ENCODE measurements around the gene HDAC8.

The HDAC8 gene

DNA sequence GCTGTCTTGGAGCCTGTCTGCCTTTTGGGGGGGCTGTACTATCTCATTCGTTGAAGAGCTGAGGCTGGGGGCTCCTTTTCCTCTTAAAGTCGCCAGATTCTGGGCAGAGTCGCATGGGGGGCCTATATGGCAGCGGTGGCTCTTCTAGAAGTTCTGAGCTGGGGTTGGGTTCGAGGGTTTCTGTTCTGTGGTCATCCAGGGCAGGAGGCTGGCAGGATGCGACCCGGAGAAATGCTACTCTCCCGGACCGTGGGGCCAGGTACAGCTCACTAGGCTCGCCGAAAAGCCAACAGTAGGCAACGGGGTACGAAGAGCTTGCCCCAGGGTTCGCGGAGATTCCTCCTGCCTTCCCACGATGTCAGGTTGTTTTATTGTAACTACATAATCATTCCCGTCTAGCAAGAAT, 265.0 kb downstream of the HDAC8 start:
- no peak for TF ChIP-seq CTCF (IDR thresholded peaks at IDR 0.05)
- Histone ChIP-seq H3K4me3 (peak overlapping the region; percentile 49 to 58), H3K4me1 (peaks cover 0 to 50% (median 29%) of the 10 kb centered on the region in 4 donors), H3K36me3 (no peaks in the 10 kb centered on the region), H3K27ac (no peak overlapping the region), H3K9me3 (no peaks in the 10 kb centered on the region), H3K27me3 (peaks cover 0 to 24% of the 10 kb centered on the region in 2 donors)
- intact Hi-C loops (cut with DNase I; ENCODE audit: low total_unique reads), result loop anchor here (10.0 kb wide), 1 partner anchor 237 kb away; no protein-coding TSS in a partner anchor
- DNase-seq, result no peak

DNA sequence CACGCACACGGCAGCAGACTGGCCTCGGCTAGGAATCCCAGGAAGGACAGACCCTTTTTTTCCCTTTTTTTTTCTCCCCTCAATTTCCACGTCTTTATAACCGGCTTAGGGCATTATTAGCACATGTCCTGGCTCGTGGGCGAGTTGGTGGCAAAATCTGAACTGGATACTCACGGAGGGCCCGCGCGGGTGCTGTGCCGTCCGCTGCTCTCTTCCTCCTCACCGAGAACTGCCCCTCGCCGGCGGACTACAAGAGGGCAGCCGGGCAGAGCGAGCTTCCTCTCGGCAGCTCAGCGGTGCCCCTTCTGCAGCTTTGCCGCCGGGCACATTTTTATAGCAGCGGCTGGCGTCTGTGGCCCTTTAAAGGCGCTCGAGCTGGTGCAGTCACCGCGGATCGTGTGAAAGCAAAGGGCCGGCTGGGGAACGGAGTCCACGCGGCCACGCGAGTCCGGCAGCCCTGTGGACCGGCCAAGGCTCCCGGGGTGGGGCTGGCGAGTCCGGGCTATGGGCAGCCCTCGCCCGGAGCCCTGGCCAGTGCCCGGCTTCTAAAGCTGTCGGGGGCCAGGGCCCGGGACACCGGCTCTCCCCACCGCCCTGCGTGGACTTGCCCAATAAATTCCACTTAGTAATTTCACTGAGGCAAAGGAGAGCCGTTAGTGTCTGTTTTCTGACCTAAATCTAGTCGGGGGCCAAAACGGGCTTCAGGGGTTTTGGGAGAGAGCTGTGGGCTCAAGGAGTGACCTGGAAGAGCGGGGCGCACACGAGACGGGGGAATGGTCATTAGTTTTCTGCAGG, 265.6 kb downstream of the HDAC8 start:
- Histone ChIP-seq H3K4me1 (peaks cover 0 to 50% (median 29%) of the 10 kb centered on the region in 4 donors), H3K4me3 (peak overlapping the region; percentile 49 to 58), H3K9me3 (no peaks in the 10 kb centered on the region), H3K36me3 (no peaks in the 10 kb centered on the region), H3K27me3 (peaks cover 0 to 20% of the 10 kb centered on the region in 2 donors), H3K27ac (peak overlapping the region in 1 of 2 donors; percentile 21)
- peak; percentile 49 to 73 for DNase-seq
- no peak for TF ChIP-seq CTCF (IDR thresholded peaks at IDR 0.05)
- intact Hi-C loops (cut with DNase I; ENCODE audit: low total_unique reads), result loop anchor here (10.0 kb wide), 1 partner anchor 238 kb away; no protein-coding TSS in a partner anchor

DNA sequence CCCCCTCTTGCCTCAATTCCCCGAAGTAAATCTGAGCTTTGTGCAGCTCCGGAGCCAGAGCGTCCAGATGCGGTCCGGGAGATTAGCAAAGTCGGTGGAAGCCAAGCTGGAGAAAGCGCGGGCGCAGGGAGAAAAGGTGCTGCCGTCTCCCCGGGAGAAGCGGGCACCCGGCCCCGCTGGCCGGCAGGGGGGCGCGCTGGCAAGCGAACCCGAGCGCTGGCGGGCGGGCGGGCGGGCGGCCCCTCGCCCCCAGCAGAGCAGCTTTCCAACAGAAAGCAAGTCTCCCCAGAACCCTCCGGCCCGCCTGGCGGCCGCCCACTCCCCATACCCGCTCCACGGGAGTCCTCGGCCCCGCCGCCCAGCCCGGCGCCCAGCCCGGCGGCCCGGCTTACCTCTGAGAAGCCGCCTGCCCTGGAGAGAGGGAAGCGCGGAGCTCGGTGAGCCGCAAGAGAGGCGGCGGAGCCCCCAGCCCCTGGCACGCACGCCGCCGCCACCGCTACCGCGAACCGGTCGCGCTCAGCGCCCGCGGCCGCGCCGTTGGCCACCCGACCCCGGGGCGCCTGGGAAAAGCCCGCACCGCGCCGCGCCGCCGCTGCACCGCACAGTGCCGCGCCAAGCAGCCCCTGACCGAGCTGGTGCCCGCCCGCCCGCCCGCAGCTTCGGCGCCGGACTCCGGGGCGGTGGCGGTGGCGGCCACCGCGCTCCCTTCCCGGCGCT, 266.4 kb downstream of the HDAC8 start:
- no peak for TF ChIP-seq CTCF (IDR thresholded peaks at IDR 0.05)
- H3K27me3 ChIP-seq, result peaks cover 0 to 19% of the 10 kb centered on the region in 2 donors
- H3K9me3 ChIP-seq, result no peaks in the 10 kb centered on the region
- peak overlapping the region; percentile 49 to 58 for H3K4me3 ChIP-seq
- no peaks in the 10 kb centered on the region for H3K36me3 ChIP-seq
- DNase-seq, result no peak
- intact Hi-C loops (cut with DNase I; ENCODE audit: low total_unique reads), result loop anchor here (10.0 kb wide), 1 partner anchor 239 kb away; no protein-coding TSS in a partner anchor
- H3K27ac ChIP-seq, result no peak overlapping the region
- H3K4me1 ChIP-seq, result peaks cover 0 to 50% (median 29%) of the 10 kb centered on the region in 4 donors

DNA sequence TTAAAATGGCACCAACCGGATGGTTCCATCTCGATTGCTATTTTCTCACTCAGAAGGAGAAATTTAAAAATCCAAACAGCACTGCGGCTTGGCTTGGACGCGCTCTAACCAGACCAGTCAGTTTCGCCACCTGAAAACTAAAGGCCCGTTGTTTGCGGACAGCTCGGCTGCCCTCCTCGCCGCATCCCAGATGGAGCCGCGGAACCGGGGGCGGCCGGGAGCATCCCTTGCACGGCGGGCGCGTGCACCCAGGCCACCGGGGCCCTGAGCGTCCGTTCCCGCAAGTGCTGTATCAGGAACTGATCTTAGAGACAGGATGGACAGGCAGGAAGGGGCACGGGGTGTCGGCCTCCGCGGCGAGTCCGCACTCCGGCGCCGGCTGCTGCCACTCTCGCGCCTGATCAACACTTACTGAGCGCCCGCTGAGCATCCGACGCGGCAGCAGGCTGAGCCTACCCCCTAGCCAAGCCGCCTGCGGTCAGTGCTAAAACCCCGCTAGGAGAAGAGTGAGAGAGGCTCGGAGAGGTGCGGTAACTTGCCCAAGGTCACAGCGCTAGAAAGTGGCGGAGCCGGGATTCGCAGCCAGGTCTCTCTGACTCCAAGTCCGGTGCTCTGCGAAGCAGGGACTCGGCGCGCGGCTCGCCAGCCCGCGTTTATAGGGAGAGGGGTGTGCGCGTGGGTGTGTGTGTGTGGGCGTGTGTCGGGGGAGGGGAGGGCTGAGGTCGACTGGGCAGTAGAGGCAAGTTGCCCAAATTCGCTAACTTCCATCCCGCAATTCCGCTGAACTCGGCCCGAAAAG, 267.2 kb downstream of the HDAC8 start, which contains the start of gene CITED1:
Gene CITED1 (minus strand): TSS at position 629 of the 799 bp plus-strand sequence. CDS start 3,045 bp downstream, outside the sequence.
- H3K27me3 ChIP-seq, result peaks cover 0 to 19% of the 10 kb centered on the region in 2 donors
- H3K27ac ChIP-seq, result no peak within 1 kb of the TSS

More for the DNA sequence above, 267.2 kb downstream of the HDAC8 start, which contains the start of gene CITED1:
- intact Hi-C loops (cut with DNase I; ENCODE audit: low total_unique reads), result loop anchor here (10.0 kb wide), 1 partner anchor 239 kb away; no protein-coding TSS in a partner anchor
- no peaks in the 10 kb centered on the region for H3K36me3 ChIP-seq
- DNase-seq, result peak in 1 of 2 donors; percentile 62
- no peak for TF ChIP-seq CTCF (IDR thresholded peaks at IDR 0.05)
- peak within 1 kb of the TSS; percentile 49 to 58 for H3K4me3 ChIP-seq
- H3K4me1 ChIP-seq, result peaks cover 0 to 50% (median 29%) of the 10 kb centered on the region in 4 donors
- no peaks in the 10 kb centered on the region for H3K9me3 ChIP-seq
